Right lobe of liver (tissue), 6 donors: Measurements from ENCODE around the gene ZNF878. TPM values are rescaled to one million over a fixed set of nuclear protein-coding genes. Genes with fewer than 3 reads are reported as not detected.
"Not testable (repeated sequence)": the region's sequence is repeated elsewhere in the genome, so short reads cannot be mapped to it uniquely, and the experiment has no call there.

Experiments used
- ATAC-seq, 4 donors: fragments of 200-7000 bp; cut with Tn5 transposase; one replicate each; pipeline ENCODE4 v1.9.1; 2020; ENCODE audit warnings: mild to moderate bottlenecking in 4 of 4, moderate library complexity in 4 of 4
- DNase-seq, 3 donors: peaks; one replicate each; pipeline ENCODE4 v3.0.0-alpha.2; 2020
- H3K27ac ChIP-seq, 3 donors: fragments of 200-600 bp; one replicate each; pipeline ENCODE4 v1.8.0; 2022
- H3K27me3 ChIP-seq, 2 donors: fragments of 200-600 bp; one replicate each; pipeline ENCODE4 v1.8.0; 2022
- H3K36me3 ChIP-seq, 4 donors: fragments of 200-600 bp; sonication (generic) in 1 of 4; one replicate each; pipeline versions ENCODE4 v1.5.1 to v1.8.0; 2017 to 2022; ENCODE audit warnings: control low read depth in 1 of 4
- H3K4me1 ChIP-seq, 4 donors: fragments of 200-600 bp; sonication (generic) in 1 of 4; one replicate each; pipeline versions ENCODE4 v1.5.1 to v1.8.0; 2017 to 2022; ENCODE audit warnings: control low read depth in 1 of 4
- H3K4me3 ChIP-seq, 3 donors: fragments of 200-600 bp; one replicate each; pipeline ENCODE4 v1.8.0; 2022
- H3K9me3 ChIP-seq, 4 donors: fragments of 200-600 bp; sonication (generic) in 1 of 4; one replicate each; pipeline versions ENCODE4 v1.5.1 to v1.8.0; 2017 to 2022; ENCODE audit warnings: control low read depth in 1 of 4
- POLR2A ChIP-seq: fragments of 450-650 bp; IDR thresholded peaks from one replicate; pipeline ENCODE4 v1.6.1; 2017; ENCODE audit warnings: antibody characterized with exemption, mild to moderate bottlenecking
- WGBS: methylation state at CpG from one replicate; pipeline ENCODE4 v1.1.6; 2018; ENCODE audit warnings: low coverage, low lambda C conversion rate; ENCODE audit not compliant: insufficient coverage; ENCODE audit errors: missing lambda C conversion rate; 5-methylcytosine and 5-hydroxymethylcytosine counted together
- intact Hi-C, 2 donors: fragments of 100-400 bp; cut with DNase I; formaldehyde crosslinking; loops; one replicate each; pipeline versions ENCODE4 v1.11.2 to v1.14.1; 2022
- total RNA-seq, 6 experiments: library from RNA; depleted of rRNA in 2 of 6; stranded (reverse); fragments of >200 nt in 2 of 6; fragmentation: NEBNext Ultra II Directional in 3 of 6; extraction: Animal tissue kit (Norgen Biotek cat#: 25700) in 3 of 6; gene quantifications; one replicate each; pipeline versions ENCODE4 v1.1.0 to v1.2.4, GENCODE V29; 2016 to 2023
- TF ChIP-seq, protein P1 (sequence below), 4 donors: fragments of 200-600 bp in 3 of 4; fragments of 450-650 bp in 1 of 4; IDR thresholded peaks; one replicate each; pipeline versions ENCODE4 v1.5.1 to v1.8.0; 2016 to 2022; ENCODE audit warnings: antibody characterized with exemption in 4 of 4, mild to moderate bottlenecking in 2 of 4
- donor health status: DM: no; HTN: yes; CAD: no.
- donor health status: DM: no; HTN: no; CAD: no.
- donor health status: DM: no; HTN: no; CAD: no.
- donor health status: DM: no; HTN: yes; CAD: no.
- donor health status: DM: no; HTN: yes; CAD: no.

Gene ZNF878
- total RNA-seq, 6 experiments from 2014 or later, result 0.29 to 0.32 (median 0.31) TPM; not detected in 2

DNA sequence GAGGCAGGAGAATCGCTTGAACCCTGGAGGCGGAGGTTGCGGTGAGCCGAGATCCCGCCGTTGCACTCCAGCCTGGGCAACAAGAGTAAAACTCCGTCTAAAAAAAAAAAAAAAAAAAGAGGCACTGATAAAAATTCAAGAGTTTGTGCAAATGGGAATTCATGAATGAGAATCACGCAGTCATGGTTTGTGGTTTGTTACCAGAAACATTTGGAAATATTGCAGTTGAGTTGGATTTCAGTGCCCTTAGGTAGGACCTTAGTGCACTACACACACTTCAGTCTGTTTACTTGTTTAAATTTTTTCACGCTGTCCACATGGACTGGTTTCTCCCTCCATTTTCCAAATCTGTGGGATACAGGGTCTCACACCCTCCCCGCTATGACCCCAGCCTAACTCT, 40.2 kb upstream of the ZNF878 start:
- H3K27ac ChIP-seq, result no peak overlapping the region
- no peaks in the 10 kb centered on the region for H3K4me1 ChIP-seq
- no peaks in the 10 kb centered on the region for H3K27me3 ChIP-seq
- no peak for ATAC-seq
- no peaks in the 10 kb centered on the region for H3K9me3 ChIP-seq
- WGBS, result 39% methylated on average over 6 of the region's 10 CpGs
- no peaks in the 10 kb centered on the region for H3K36me3 ChIP-seq
- TF ChIP-seq, protein P1, sequence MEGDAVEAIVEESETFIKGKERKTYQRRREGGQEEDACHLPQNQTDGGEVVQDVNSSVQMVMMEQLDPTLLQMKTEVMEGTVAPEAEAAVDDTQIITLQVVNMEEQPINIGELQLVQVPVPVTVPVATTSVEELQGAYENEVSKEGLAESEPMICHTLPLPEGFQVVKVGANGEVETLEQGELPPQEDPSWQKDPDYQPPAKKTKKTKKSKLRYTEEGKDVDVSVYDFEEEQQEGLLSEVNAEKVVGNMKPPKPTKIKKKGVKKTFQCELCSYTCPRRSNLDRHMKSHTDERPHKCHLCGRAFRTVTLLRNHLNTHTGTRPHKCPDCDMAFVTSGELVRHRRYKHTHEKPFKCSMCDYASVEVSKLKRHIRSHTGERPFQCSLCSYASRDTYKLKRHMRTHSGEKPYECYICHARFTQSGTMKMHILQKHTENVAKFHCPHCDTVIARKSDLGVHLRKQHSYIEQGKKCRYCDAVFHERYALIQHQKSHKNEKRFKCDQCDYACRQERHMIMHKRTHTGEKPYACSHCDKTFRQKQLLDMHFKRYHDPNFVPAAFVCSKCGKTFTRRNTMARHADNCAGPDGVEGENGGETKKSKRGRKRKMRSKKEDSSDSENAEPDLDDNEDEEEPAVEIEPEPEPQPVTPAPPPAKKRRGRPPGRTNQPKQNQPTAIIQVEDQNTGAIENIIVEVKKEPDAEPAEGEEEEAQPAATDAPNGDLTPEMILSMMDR (IDR thresholded peaks at IDR 0.05), result no peak
- TF ChIP-seq POLR2A, result no peak
- H3K4me3 ChIP-seq, result peak overlapping the region in 2 of 3 donors; percentile 44 to 47
- intact Hi-C loops, result no loop called here
- DNase-seq, result no peak

DNA sequence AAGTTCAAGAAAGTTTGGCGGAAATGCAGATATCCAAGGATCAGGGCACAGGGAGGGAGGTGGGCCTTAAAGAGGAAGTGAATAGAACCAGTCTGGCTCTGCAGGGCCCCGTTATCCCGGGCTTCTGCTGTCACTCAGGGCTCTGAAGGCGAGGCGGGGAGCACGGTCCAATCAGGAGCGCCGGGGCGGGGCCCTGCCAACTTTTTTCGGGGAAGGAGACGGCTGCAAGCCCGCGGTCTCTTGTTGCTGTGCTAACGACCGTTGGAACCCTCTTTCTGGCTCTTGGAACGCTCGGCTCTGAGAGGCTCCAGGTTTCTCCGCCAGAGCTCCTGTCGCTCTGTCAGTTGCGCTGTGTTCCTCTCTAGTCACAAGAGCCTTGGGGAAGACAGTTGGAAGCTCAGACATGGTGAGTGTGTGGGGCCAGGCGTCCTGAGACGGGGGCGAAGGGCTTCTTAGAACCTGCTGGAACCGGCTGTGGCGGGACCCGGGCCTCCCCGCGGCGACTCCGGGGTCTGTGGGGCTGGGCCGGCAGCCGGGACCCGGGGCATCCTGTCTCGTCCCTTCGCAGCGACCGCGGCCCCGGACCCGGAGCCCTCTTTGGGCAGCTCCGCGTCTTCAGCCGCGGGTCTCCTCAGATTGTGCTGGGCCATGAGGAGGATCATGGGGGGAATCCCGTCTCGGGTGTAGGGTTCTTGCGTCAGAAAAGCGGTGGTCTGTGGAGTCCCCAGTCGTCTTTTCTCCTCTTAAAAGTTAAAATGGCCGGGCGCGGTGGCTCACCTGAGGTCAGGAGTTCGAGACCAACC, 39.5 kb upstream of the ZNF878 start:
- DNase-seq (peak; percentile 77 to 83 (median 79)), ATAC-seq (peak; percentile 91 to 97 (median 96))
- intact Hi-C loops, result no loop called here
- 9% methylated on average over 25 of the region's 53 CpGs for WGBS
- H3K4me3 ChIP-seq, result peak overlapping the region; percentile 44 to 47 (median 46)
- no peaks in the 10 kb centered on the region for H3K36me3 ChIP-seq
- TF ChIP-seq, protein P1 (IDR thresholded peaks at IDR 0.05), result no peak
- no peak for TF ChIP-seq POLR2A
- H3K9me3 ChIP-seq, result no peaks in the 10 kb centered on the region
- peak overlapping the region in 2 of 3 donors; percentile 37 to 68 for H3K27ac ChIP-seq
- H3K4me1 ChIP-seq, result no peaks in the 10 kb centered on the region
- H3K27me3 ChIP-seq, result no peaks in the 10 kb centered on the region

DNA sequence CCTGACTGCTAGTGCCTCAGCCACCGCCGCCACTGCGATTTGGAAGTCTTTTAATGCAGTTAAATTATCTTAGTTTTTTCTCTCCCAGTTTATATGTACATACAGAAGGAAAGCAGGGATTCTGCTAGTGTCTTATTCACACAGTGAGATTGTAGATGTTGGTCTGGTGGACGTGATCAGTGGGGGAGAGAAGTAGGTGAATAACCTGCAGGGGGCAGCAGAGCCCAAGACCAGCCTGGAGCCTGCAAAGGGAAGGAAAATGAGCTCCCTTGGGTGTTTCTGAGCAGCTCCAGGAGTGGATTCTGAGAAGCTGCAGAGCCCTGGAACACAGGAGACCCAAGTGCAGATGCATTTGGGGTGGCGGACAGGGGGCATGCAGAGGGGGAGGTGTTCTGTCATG, 38.0 kb upstream of the ZNF878 start:
- peak; percentile 44 to 60 (median 49) for DNase-seq
- intact Hi-C loops, result no loop called here
- TF ChIP-seq POLR2A, result no peak
- TF ChIP-seq, protein P1 (IDR thresholded peaks at IDR 0.05), result peak; percentile 26 to 44 (median 40)
- Histone ChIP-seq H3K4me1 (no peaks in the 10 kb centered on the region), H3K36me3 (no peaks in the 10 kb centered on the region), H3K4me3 (no peak overlapping the region), H3K27ac (no peak overlapping the region), H3K27me3 (no peaks in the 10 kb centered on the region), H3K9me3 (no peaks in the 10 kb centered on the region)
- ATAC-seq, result peak; percentile 50 to 61 (median 58)
- 62% methylated on average over 5 of the region's 5 CpGs for WGBS

DNA sequence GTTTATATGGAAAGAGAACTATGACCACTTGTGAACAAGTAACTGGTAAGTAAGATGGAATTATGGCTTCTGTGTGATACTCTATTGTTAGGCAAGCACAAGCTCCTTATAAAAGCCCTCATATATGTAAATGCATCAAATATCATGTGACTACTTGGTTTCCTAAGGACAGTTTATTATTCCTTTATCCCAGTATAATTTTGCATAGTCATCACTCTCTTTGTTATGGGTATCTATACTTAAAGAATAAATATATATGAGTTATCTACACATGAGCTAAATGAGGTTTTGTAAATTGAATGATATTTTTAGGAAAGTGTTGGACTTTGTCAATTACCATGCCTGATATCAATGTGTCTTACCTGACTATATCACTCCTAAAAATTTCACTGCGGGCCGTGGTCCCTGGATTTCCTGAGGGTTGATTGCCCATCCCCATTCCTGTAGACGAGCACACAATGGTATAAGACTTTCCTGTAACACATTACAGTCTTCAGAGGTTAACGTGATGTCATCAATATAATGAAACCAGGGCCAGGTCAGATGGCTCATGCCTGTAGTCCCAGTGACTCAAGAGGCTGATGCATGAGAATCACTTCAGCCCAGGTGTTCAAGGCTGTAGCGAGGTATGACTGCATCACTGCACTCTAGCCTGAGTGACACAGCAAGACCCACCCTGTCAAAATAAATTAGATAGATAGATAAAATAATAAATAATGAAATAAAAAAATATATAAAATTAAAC, 32.5 kb upstream of the ZNF878 start:
- WGBS, result 84% methylated on average over 5 of the region's 5 CpGs
- DNase-seq (no peak), ATAC-seq (no peak)
- no peaks in the 10 kb centered on the region for H3K4me1 ChIP-seq
- TF ChIP-seq POLR2A, result no peak
- TF ChIP-seq, protein P1 (IDR thresholded peaks at IDR 0.05), result no peak
- no peak overlapping the region for H3K27ac ChIP-seq
- intact Hi-C loops, result no loop called here
- H3K27me3 ChIP-seq, result no peaks in the 10 kb centered on the region
- H3K4me3 ChIP-seq, result no peak overlapping the region
- peaks cover 0 to 22% (median 5%) of the 10 kb centered on the region in 4 donors for H3K9me3 ChIP-seq
- no peaks in the 10 kb centered on the region for H3K36me3 ChIP-seq

DNA sequence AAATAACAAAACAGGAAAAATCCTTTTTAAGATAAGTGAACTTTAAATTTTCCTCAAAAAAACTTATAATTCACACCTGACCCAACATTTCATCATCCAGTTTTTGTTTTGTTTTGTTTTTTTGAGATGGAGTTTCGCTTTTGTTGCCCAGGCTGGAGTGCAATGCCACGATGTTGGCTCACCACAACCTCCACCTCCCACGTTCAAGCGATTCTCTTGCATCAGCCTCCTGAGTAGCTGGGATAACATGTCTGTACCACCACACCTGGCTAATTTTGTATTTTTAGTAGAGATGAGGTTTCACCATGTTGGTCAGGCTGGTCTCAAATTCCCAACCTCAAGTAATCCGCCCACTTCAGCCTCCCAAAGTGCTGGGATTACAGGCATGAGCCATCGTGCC, 30.6 kb upstream of the ZNF878 start:
- WGBS, result 93% methylated on average over 6 of the region's 6 CpGs
- DNase-seq, ATAC-seq, H3K4me3 ChIP-seq, intact Hi-C loops, H3K27ac ChIP-seq, H3K27me3 ChIP-seq, H3K36me3 ChIP-seq, H3K4me1 ChIP-seq: not testable (repeated sequence)
- peaks cover 7 to 41% (median 15%) of the 10 kb centered on the region in 4 donors for H3K9me3 ChIP-seq
